Measurements from ENCODE around the gene RASGRP1.

RASGRP1 gene

GRCh38 chr15:38577424-38577987 is 12.9 kb upstream of the RASGRP1 start:
- no peak for DNase-seq (ENCODE audit: low read depth)

GRCh38 chr15:38576837-38577236 is 12.2 kb upstream of the RASGRP1 start:
- H3K4me3 ChIP-seq (ENCODE audit: low read depth, low read length) = no peak overlapping the region

More at GRCh38 chr15:38577424-38577987, 12.9 kb upstream of the RASGRP1 start:
- no peak overlapping the region for H3K4me3 ChIP-seq (ENCODE audit: low read depth, low read length)

GRCh38 chr15:38576261-38576660 is 11.6 kb upstream of the RASGRP1 start:
- H3K4me3 ChIP-seq (ENCODE audit: low read depth, low read length) = no peak overlapping the region
- no peak for DNase-seq (ENCODE audit: low read depth)

More at GRCh38 chr15:38576837-38577236, 12.2 kb upstream of the RASGRP1 start:
- no peak for DNase-seq (ENCODE audit: low read depth)

GRCh38 chr15:38565287-38565670 is 665 bp upstream of the RASGRP1 start:
- no peak for DNase-seq (ENCODE audit: low read depth)
- peak overlapping the region; percentile 51 for H3K4me3 ChIP-seq (ENCODE audit: low read depth, low read length)

GRCh38 chr15:38563723-38564519 is 693 bp downstream of the RASGRP1 start:
- DNase-seq (ENCODE audit: low read depth) = no peak
- H3K4me3 ChIP-seq (ENCODE audit: low read depth, low read length) = peak overlapping the region; percentile 51

- no peak for DNase-seq (ENCODE audit: low read depth)
- H3K4me3 ChIP-seq (ENCODE audit: low read depth, low read length) = no peak overlapping the region
These were observed 2.3 kb downstream of the RASGRP1 start for GRCh38 chr15:38562278-38562677.

- no peak overlapping the region for H3K4me3 ChIP-seq (ENCODE audit: low read depth, low read length)
- DNase-seq (ENCODE audit: low read depth) = no peak
These were observed 4.1 kb downstream of the RASGRP1 start for GRCh38 chr15:38560456-38560926.

GRCh38 chr15:38559636-38560307 is 4.8 kb downstream of the RASGRP1 start:
- DNase-seq (ENCODE audit: low read depth) = no peak
- no peak overlapping the region for H3K4me3 ChIP-seq (ENCODE audit: low read depth, low read length)

GRCh38 chr15:38559131-38559530 is 5.5 kb downstream of the RASGRP1 start:
- no peak for DNase-seq (ENCODE audit: low read depth)
- H3K4me3 ChIP-seq (ENCODE audit: low read depth, low read length) = no peak overlapping the region

GRCh38 chr15:38558372-38559059 is 6.1 kb downstream of the RASGRP1 start:
- DNase-seq (ENCODE audit: low read depth) = peak; percentile 94
- H3K4me3 ChIP-seq (ENCODE audit: low read depth, low read length) = no peak overlapping the region

GRCh38 chr15:38557921-38558320 is 6.7 kb downstream of the RASGRP1 start:
- H3K4me3 ChIP-seq (ENCODE audit: low read depth, low read length) = no peak overlapping the region
- no peak for DNase-seq (ENCODE audit: low read depth)

- no peak overlapping the region for H3K4me3 ChIP-seq (ENCODE audit: low read depth, low read length)
- DNase-seq (ENCODE audit: low read depth) = peak; percentile 68
These were observed 8.8 kb downstream of the RASGRP1 start for GRCh38 chr15:38555686-38556334.

- no peak for DNase-seq (ENCODE audit: low read depth)
- H3K4me3 ChIP-seq (ENCODE audit: low read depth, low read length) = no peak overlapping the region
These were observed 10.3 kb downstream of the RASGRP1 start for GRCh38 chr15:38554354-38554753.

- DNase-seq (ENCODE audit: low read depth) = no peak
- H3K4me3 ChIP-seq (ENCODE audit: low read depth, low read length) = no peak overlapping the region
These were observed 11.5 kb downstream of the RASGRP1 start for GRCh38 chr15:38553071-38553470.

GRCh38 chr15:38551720-38552648 is 12.6 kb downstream of the RASGRP1 start:
- H3K4me3 ChIP-seq (ENCODE audit: low read depth, low read length) = no peak overlapping the region
- DNase-seq (ENCODE audit: low read depth) = no peak

- H3K4me3 ChIP-seq (ENCODE audit: low read depth, low read length) = no peak overlapping the region
- DNase-seq (ENCODE audit: low read depth) = no peak
These were observed 15.4 kb downstream of the RASGRP1 start for GRCh38 chr15:38549222-38549621.

- no peak for DNase-seq (ENCODE audit: low read depth)
- H3K4me3 ChIP-seq (ENCODE audit: low read depth, low read length) = no peak overlapping the region
These were observed 17.2 kb downstream of the RASGRP1 start for GRCh38 chr15:38547255-38547997.

- H3K4me3 ChIP-seq (ENCODE audit: low read depth, low read length) = no peak overlapping the region
- DNase-seq (ENCODE audit: low read depth) = no peak
These were observed 19.4 kb downstream of the RASGRP1 start for GRCh38 chr15:38545179-38545578.

Data from skeletal muscle cell (primary cell).